H9 (cell line): ENCODE data around the gene PCBP4. TPM values are rescaled to one million over a fixed set of nuclear protein-coding genes. Genes with fewer than 3 reads are reported as not detected.
"Not testable (repeated sequence)": the region's sequence is repeated elsewhere in the genome, so short reads cannot be mapped to it uniquely, and the experiment has no call there.

Experiments
- DNase-seq: peaks from one replicate; pipeline ENCODE4 v3.0.0-alpha.2; 2017
- H2AFZ ChIP-seq: one replicate; pipeline ENCODE4 v1.6.1; 2013; ENCODE audit warnings: mild to moderate bottlenecking, low read length, control low read depth, moderate library complexity
- H2AK5ac ChIP-seq: 2 replicates; pipeline ENCODE4 v1.6.1; 2013; ENCODE audit warnings: low read length, control low read depth, mixed read lengths; ENCODE audit not compliant: insufficient read length
- H2BK120ac ChIP-seq: one replicate; pipeline ENCODE4 v1.6.1; 2013; ENCODE audit warnings: low read depth, mild to moderate bottlenecking, low read length, control low read depth, inconsistent platforms; ENCODE audit not compliant: poor library complexity, severe bottlenecking
- H2BK12ac ChIP-seq: 2 replicates; pipeline ENCODE4 v1.6.1; 2013; ENCODE audit warnings: low read length, control low read depth, mixed read lengths, low read depth; ENCODE audit not compliant: insufficient read length
- H2BK15ac ChIP-seq: 2 replicates; pipeline ENCODE4 v1.6.1; 2013; ENCODE audit warnings: low read depth, low read length, control low read depth
- H2BK20ac ChIP-seq: one replicate; pipeline ENCODE4 v1.6.1; 2013; ENCODE audit warnings: low read depth, mild to moderate bottlenecking, low read length, control low read depth, inconsistent platforms; ENCODE audit not compliant: poor library complexity, severe bottlenecking
- H2BK5ac ChIP-seq: 2 replicates; pipeline ENCODE4 v1.6.1; 2013; ENCODE audit warnings: low read length, control low read depth, mixed read lengths; ENCODE audit not compliant: insufficient read length
- H3K14ac ChIP-seq: 2 replicates; pipeline ENCODE4 v1.6.1; 2013; ENCODE audit warnings: low read length, control low read depth; ENCODE audit not compliant: insufficient read depth
- H3K18ac ChIP-seq: 2 replicates; pipeline ENCODE4 v1.6.1; 2013; ENCODE audit warnings: low read depth, mild to moderate bottlenecking, mixed read lengths, low read length, control low read depth; ENCODE audit not compliant: insufficient read length
- H3K23ac ChIP-seq: 2 replicates; pipeline ENCODE4 v1.6.1; 2013; ENCODE audit warnings: low read length, control low read depth, mixed read lengths, low read depth; ENCODE audit not compliant: insufficient read length
- H3K23me2 ChIP-seq: 2 replicates; pipeline ENCODE4 v1.6.1; 2013; ENCODE audit warnings: low read depth, mild to moderate bottlenecking, mixed read lengths, low read length, control low read depth; ENCODE audit not compliant: insufficient read length, poor library complexity, severe bottlenecking
- H3K27ac ChIP-seq: 2 replicates; pipeline ENCODE4 v1.5.1; 2013; ENCODE audit warnings: low read length, control low read depth, mixed read lengths, low read depth; ENCODE audit not compliant: insufficient read length
- H3K27me3 ChIP-seq: 2 replicates; pipeline ENCODE4 v1.6.1; 2013; ENCODE audit warnings: low read length, control low read depth, inconsistent platforms; ENCODE audit not compliant: insufficient read depth
- H3K4ac ChIP-seq: 2 replicates; pipeline ENCODE4 v1.6.1; 2013; ENCODE audit warnings: low read depth, mild to moderate bottlenecking, control low read depth, inconsistent platforms, low read length, moderate library complexity
- H3K4me1 ChIP-seq: 2 replicates; pipeline ENCODE4 v1.6.1; 2013; ENCODE audit warnings: low read length, control low read depth, inconsistent platforms; ENCODE audit not compliant: insufficient read depth
- H3K4me2 ChIP-seq: 2 replicates; pipeline ENCODE4 v1.6.1; 2013; ENCODE audit warnings: low read length, control low read depth, mixed read lengths; ENCODE audit not compliant: insufficient read length, insufficient read depth
- H3K56ac ChIP-seq: 2 replicates; pipeline ENCODE4 v1.6.1; 2013; ENCODE audit warnings: low read depth, mild to moderate bottlenecking, mixed read lengths, low read length, control low read depth; ENCODE audit not compliant: insufficient read length
- H3K79me1 ChIP-seq: 2 replicates; pipeline ENCODE4 v1.6.1; 2013; ENCODE audit warnings: low read depth, mild to moderate bottlenecking, moderate library complexity, low read length, control low read depth, inconsistent platforms; ENCODE audit not compliant: insufficient read depth, poor library complexity, severe bottlenecking
- H3K79me2 ChIP-seq: 2 replicates; pipeline ENCODE4 v1.6.1; 2013; ENCODE audit warnings: low read length, control low read depth, inconsistent platforms; ENCODE audit not compliant: insufficient read depth
- H3K9ac ChIP-seq: 2 replicates; pipeline ENCODE4 v1.6.1; 2013; ENCODE audit warnings: low read length, control low read depth, mixed read lengths; ENCODE audit not compliant: insufficient read length; ENCODE audit errors: extremely low read depth
- H3K9me3 ChIP-seq: one replicate; pipeline ENCODE4 v1.6.1; 2013; ENCODE audit warnings: low read depth, low read length, inconsistent platforms; ENCODE audit not compliant: control insufficient read depth
- H3T11ph ChIP-seq: one replicate; pipeline ENCODE4 v1.6.1; 2013; ENCODE audit warnings: mild to moderate bottlenecking, low read length, control low read depth, inconsistent platforms
- H4K20me1 ChIP-seq: one replicate; pipeline ENCODE4 v1.6.1; 2013; ENCODE audit not compliant: control insufficient read depth, insufficient read length, insufficient read depth
- H4K5ac ChIP-seq: 2 replicates; pipeline ENCODE4 v1.6.1; 2013; ENCODE audit warnings: low read depth, mild to moderate bottlenecking, mixed read lengths, low read length, control low read depth; ENCODE audit not compliant: insufficient read length
- H4K8ac ChIP-seq: replicated peaks from 2 replicates; pipeline ENCODE4 v1.6.1; 2013; ENCODE audit warnings: low read length, control low read depth, mixed read lengths, low read depth; ENCODE audit not compliant: insufficient read length
- H4K91ac ChIP-seq: 2 replicates; pipeline ENCODE4 v1.6.1; 2013; ENCODE audit warnings: low read depth, mild to moderate bottlenecking, moderate library complexity, mixed read lengths, low read length, control low read depth; ENCODE audit not compliant: insufficient read length
- H3K27ac Mint-ChIP-seq, 3 experiments: 2 replicates in 2 of 3; 3 replicates in 1 of 3; pipeline ENCODE4 v1.8.0; 2020 to 2021; ENCODE audit warnings: mixed read lengths in 3 of 3, mild to moderate bottlenecking in 1 of 3, moderate library complexity in 1 of 3
- H3K27me3 Mint-ChIP-seq: 2 replicates; pipeline ENCODE4 v1.8.0; 2021; ENCODE audit warnings: low read depth, mild to moderate bottlenecking, moderate library complexity, mixed read lengths
- H3K36me3 Mint-ChIP-seq, 3 experiments: 2 replicates in 2 of 3; 3 replicates in 1 of 3; pipeline ENCODE4 v1.8.0; 2020 to 2021; ENCODE audit warnings: low read depth in 3 of 3, mixed read lengths in 3 of 3; ENCODE audit not compliant: insufficient read depth in 1 of 3
- H3K4me1 Mint-ChIP-seq, 2 experiments: 2 replicates each; pipeline ENCODE4 v1.8.0; 2020; ENCODE audit warnings: mixed read lengths in 2 of 2
- H3K4me3 Mint-ChIP-seq, 2 experiments: 2 replicates in 1 of 2; 3 replicates in 1 of 2; pipeline ENCODE4 v1.8.0; 2020 to 2021; ENCODE audit warnings: mild to moderate bottlenecking in 2 of 2, mixed read lengths in 2 of 2, moderate library complexity in 1 of 2
- H3K9me3 Mint-ChIP-seq, 2 experiments: 2 replicates in 1 of 2; 3 replicates in 1 of 2; pipeline ENCODE4 v1.8.0; 2020; ENCODE audit warnings: mild to moderate bottlenecking in 2 of 2, mixed read lengths in 2 of 2, moderate library complexity in 1 of 2
- WGBS: extraction: QIAGEN DNeasy Blood & Tissue Kit; methylation state at CpG from one replicate; pipeline ENCODE4 v1.1.7; 2013; ENCODE audit warnings: missing lambda C conversion rate, low lambda C conversion rate, mixed read lengths; ENCODE audit not compliant: insufficient read length; ENCODE audit errors: extremely low coverage; 5-methylcytosine and 5-hydroxymethylcytosine counted together
- total RNA-seq: library from RNA; stranded (reverse); gene quantifications from 2 replicates; pipeline ENCODE4 v1.2.1, GENCODE V29; 2021
- TF ChIP-seq, protein P1 (sequence below): fragments of 200-600 bp; sonication (generic); conservative IDR thresholded peaks from 3 replicates; pipeline ENCODE4 v1.8.0; 2021; ENCODE audit warnings: antibody characterized with exemption, mild to moderate bottlenecking

Gene PCBP4
- total RNA-seq, 1 experiment from 2014 or later, result 24.6 TPM

DNA sequence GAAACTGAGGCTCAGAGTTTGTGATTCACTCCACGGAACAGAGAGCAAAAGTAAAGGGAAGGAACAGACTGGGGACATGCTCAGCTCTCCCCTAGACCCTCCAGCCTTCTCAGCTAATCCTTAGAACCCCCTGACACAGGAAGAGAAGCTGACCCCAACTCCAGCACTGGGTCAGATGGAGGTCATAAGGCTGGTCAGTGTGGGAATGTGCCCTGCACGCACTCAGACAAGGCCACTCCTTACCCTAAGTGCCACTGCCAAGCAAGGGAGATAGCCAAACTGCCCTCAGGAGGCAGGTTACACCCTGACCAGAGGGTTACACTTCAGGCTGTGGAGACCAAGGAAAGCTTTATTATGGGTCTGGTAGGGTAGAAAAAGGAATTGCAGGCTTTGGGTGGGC is 27.3 kb upstream of the PCBP4 start:
- peak overlapping the region; percentile 93 for H4K5ac ChIP-seq
- H3K27ac ChIP-seq, result peak overlapping the region; percentile 65
- peaks cover 1% of the 10 kb centered on the region for H3K27me3 Mint-ChIP-seq
- peak overlapping the region; percentile 95 for H4K8ac ChIP-seq
- no peak overlapping the region for H4K91ac ChIP-seq
- no peaks in the 10 kb centered on the region for H3K27me3 ChIP-seq
- H3K36me3 Mint-ChIP-seq, result peaks cover 40 to 47% (median 46%) of the 10 kb centered on the region in 3 experiments
- H3K9me3 Mint-ChIP-seq, result no peaks in the 10 kb centered on the region; a peak in 1 of 5 replicates
- peak overlapping the region; percentile 58 for H2AK5ac ChIP-seq
- H2BK20ac ChIP-seq, result no peak overlapping the region
- H3K14ac ChIP-seq, result 0 out of 2 replicates have a peak overlapping the region, but pooled peaks have one; percentile 43
- TF ChIP-seq, protein P1, sequence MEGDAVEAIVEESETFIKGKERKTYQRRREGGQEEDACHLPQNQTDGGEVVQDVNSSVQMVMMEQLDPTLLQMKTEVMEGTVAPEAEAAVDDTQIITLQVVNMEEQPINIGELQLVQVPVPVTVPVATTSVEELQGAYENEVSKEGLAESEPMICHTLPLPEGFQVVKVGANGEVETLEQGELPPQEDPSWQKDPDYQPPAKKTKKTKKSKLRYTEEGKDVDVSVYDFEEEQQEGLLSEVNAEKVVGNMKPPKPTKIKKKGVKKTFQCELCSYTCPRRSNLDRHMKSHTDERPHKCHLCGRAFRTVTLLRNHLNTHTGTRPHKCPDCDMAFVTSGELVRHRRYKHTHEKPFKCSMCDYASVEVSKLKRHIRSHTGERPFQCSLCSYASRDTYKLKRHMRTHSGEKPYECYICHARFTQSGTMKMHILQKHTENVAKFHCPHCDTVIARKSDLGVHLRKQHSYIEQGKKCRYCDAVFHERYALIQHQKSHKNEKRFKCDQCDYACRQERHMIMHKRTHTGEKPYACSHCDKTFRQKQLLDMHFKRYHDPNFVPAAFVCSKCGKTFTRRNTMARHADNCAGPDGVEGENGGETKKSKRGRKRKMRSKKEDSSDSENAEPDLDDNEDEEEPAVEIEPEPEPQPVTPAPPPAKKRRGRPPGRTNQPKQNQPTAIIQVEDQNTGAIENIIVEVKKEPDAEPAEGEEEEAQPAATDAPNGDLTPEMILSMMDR, result no peak
- H2BK120ac ChIP-seq, result no peak overlapping the region
- H3K23ac ChIP-seq, result no peak overlapping the region
- H3K79me2 ChIP-seq, result peaks cover 10% of the 10 kb centered on the region; the same call in 1 of the 2 replicates
- H3K23me2 ChIP-seq, result peaks cover 11% of the 10 kb centered on the region
- peak overlapping the region; percentile 82 for H3K4me2 ChIP-seq
- no peak overlapping the region for H2AFZ ChIP-seq
- H3K27ac Mint-ChIP-seq, result peak overlapping the region; percentile 99 to 100 (median 100); a peak in 6 of 7 replicates
- no peak overlapping the region for H3K4ac ChIP-seq
- no peak overlapping the region for H2BK5ac ChIP-seq
- H3K4me1 Mint-ChIP-seq, result peaks cover 18 to 32% of the 10 kb centered on the region in 2 experiments
- H4K20me1 ChIP-seq, result peaks cover 2% of the 10 kb centered on the region
- peak overlapping the region; percentile 100 for H3K4me3 Mint-ChIP-seq
- WGBS, result no CpG with 5 or more reads among the region's 2 CpGs
- H2BK12ac ChIP-seq, result no peak overlapping the region
- H3T11ph ChIP-seq, result no peak overlapping the region
- peak overlapping the region; percentile 30 for H3K18ac ChIP-seq
- peaks cover 7% of the 10 kb centered on the region for H3K4me1 ChIP-seq
- no peaks in the 10 kb centered on the region for H3K9me3 ChIP-seq
- no peak overlapping the region for H2BK15ac ChIP-seq
- peak overlapping the region; percentile 100 for H3K9ac ChIP-seq
- H3K56ac ChIP-seq, result no peak overlapping the region
- peaks cover 7% of the 10 kb centered on the region for H3K79me1 ChIP-seq
- no peak for DNase-seq

DNA sequence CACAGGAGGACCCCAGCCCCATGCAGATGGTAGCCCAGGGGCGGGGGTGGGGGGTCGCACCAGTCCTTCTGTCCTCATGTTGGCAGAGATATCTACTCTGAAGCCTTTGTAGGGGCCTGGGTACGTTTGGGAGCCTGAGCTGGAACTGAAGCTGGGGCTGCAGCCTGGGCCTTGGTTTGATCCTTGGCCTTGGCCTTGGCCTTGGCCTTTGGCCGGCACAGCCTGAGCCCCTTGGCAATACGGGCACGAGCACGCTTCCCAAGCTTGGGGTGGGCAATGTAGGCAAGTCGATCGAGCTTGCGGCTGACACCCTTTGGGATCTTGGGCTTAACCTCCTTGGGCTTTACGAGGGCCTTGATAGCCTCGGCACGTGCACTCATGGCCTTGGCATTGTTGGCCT is 26.4 kb upstream of the PCBP4 start:
- not testable (repeated sequence) for H2AK5ac ChIP-seq, H3K27ac ChIP-seq, H4K8ac ChIP-seq, H3T11ph ChIP-seq, H3K9me3 Mint-ChIP-seq, H3K56ac ChIP-seq, H3K14ac ChIP-seq, H2BK12ac ChIP-seq, H3K79me1 ChIP-seq, H2BK120ac ChIP-seq, DNase-seq, H3K4me1 ChIP-seq, H3K9me3 ChIP-seq, H3K27me3 Mint-ChIP-seq, H3K27me3 ChIP-seq, H2BK20ac ChIP-seq, H3K23ac ChIP-seq, H4K5ac ChIP-seq, H3K4me2 ChIP-seq, H2AFZ ChIP-seq, H4K20me1 ChIP-seq, H3K18ac ChIP-seq, H2BK5ac ChIP-seq, H3K9ac ChIP-seq, H3K4ac ChIP-seq, H2BK15ac ChIP-seq, H4K91ac ChIP-seq
- Mint-ChIP-seq H3K36me3 (peaks cover 40 to 47% (median 46%) of the 10 kb centered on the region in 3 experiments), H3K4me1 (peaks cover 24 to 38% of the 10 kb centered on the region in 2 experiments), H3K4me3 (peak overlapping the region; percentile 100), H3K27ac (peak overlapping the region in 2 of 3 experiments; percentile 77 to 92; a peak in 1 of 7 replicates)
- Histone ChIP-seq H3K79me2 (peaks cover 10% of the 10 kb centered on the region; the same call in 1 of the 2 replicates), H3K23me2 (peaks cover 11% of the 10 kb centered on the region)
- WGBS, result no CpG with 5 or more reads among the region's 13 CpGs
